ENCODE results near the gene CAMK2A.

CAMK2A gene

DNA sequence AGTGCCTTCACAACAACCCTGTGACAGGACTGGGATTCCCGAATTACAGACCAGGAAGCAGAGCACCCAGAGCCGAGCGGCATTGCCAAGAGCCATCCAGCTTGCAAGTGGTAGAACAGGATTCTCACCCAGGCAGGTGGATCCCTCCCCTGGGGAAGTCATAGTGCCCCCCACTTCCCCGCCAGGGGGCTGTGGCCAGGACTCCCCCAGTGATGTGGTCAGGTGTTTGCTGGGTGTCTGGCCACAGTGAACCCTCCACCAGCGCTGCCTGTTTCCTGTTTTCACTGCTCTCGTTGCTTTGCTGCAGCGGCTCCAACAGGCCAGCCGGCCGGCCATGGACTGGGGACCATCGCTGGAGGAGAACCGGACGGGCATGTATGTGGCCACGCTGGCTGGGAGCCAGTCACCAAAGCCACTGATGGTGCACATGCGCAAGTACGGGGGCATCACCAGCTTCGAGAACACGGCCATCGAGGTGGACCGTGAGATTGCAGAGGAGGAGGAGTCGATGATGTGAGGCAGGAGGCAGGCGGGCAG is 80.4 kb downstream of the CAMK2A start:
- TF ChIP-seq, protein P1, sequence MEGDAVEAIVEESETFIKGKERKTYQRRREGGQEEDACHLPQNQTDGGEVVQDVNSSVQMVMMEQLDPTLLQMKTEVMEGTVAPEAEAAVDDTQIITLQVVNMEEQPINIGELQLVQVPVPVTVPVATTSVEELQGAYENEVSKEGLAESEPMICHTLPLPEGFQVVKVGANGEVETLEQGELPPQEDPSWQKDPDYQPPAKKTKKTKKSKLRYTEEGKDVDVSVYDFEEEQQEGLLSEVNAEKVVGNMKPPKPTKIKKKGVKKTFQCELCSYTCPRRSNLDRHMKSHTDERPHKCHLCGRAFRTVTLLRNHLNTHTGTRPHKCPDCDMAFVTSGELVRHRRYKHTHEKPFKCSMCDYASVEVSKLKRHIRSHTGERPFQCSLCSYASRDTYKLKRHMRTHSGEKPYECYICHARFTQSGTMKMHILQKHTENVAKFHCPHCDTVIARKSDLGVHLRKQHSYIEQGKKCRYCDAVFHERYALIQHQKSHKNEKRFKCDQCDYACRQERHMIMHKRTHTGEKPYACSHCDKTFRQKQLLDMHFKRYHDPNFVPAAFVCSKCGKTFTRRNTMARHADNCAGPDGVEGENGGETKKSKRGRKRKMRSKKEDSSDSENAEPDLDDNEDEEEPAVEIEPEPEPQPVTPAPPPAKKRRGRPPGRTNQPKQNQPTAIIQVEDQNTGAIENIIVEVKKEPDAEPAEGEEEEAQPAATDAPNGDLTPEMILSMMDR (IDR thresholded peaks at IDR 0.05; ENCODE audit: extremely low read depth, missing control alignments), result no peak
- DNase-seq (ENCODE audit: low spot score), result no peak

DNA sequence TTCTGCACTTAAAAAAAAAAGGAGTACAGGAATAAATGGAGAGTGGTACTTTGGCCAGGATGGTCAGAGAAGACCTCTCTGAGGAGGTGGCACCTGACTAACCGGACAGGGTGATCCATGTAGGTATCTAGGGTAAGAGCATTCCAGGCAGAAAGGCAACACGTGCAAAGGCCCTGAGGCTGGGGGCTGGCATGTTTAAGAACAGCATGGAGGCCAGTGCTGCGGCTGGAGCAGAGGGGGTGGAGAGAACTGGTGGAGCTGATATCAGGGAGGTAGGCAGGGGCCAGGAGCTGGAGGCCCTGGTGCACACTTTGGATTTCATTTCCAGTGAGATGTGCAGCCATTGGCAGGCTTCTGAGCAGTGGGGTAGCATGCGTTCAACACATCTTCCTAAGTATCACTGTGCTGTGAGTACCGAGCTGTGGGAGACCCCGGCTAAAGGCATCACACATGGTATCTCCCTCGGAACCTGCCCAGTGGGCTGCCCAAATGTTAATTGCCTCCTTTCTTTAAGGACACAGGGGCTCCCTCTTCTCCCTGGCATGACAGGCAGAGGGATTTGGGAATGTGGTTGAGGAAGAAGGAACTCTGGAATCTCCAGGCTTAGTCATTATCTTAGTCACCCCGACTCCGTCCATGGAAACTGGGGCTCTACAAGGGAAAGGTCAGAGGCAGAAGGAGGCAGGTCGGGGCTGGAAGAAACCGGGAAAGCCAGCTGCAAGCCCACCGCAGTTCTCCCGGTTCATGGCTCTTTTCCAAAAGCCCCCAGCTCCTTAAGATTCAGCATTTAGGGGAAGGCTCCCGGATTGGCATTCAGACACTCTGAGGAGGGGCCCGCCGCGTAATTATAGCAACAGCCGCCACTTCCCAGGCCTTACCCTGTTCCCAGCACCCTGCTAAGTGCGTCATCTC is 81.1 kb downstream of the CAMK2A start:
- DNase-seq (ENCODE audit: low spot score), result no peak
- TF ChIP-seq, protein P1 (IDR thresholded peaks at IDR 0.05; ENCODE audit: extremely low read depth, missing control alignments), result no peak

DNA sequence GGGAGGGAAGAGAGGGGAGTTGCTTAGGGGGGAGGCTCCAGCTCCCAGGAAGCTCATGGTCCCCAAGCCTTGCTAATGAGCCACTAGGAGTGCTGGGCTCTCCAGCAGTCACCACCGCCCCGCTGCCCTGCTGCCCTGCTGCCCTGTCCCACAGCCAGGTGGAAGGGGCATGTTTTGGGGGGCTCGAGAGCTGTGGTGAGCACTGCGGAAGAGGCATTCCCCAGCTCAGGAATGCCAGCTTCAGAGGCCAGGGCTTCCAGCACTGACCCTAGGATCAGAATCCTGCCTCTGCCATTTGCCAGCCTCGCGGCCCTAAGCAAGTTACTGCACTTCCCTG is 82.8 kb downstream of the CAMK2A start:
- TF ChIP-seq, protein P1 (IDR thresholded peaks at IDR 0.05; ENCODE audit: extremely low read depth, missing control alignments), result no peak
- no peak for DNase-seq (ENCODE audit: low spot score)

DNA sequence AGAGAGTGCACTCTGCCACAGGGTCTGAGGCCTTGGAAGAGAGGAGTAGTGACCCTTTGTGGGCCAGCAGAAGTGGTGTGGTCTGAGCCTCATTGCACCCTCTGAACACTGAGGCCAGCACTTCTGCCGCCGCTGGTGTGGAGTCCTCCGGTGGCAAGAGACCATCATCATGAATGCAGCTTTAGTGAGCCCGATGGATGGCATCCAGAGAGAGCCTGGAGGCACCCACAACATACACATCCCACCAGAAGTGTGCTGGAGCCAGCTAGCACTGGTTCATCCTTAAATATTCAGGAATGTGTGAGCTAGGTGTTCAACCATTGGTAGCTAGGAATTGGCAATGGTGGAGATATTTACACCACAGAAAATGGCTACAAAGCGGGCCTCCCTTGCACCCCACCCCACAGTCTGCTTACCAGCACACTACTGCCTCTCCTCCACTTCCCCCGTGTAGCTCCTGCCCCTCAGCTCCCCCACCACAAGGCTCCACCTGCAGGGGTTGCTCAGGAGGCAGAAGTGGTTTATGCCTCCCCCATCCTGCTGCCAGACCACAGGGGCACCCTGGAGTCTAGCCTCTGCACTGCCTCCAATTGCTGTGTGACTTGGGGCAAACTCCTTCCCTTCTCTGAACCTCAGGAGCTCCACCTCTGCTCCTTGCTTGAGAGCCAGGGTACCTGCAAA is 83.3 kb downstream of the CAMK2A start:
- TF ChIP-seq, protein P1 (IDR thresholded peaks at IDR 0.05; ENCODE audit: extremely low read depth, missing control alignments), result no peak
- no peak for DNase-seq (ENCODE audit: low spot score)

DNA sequence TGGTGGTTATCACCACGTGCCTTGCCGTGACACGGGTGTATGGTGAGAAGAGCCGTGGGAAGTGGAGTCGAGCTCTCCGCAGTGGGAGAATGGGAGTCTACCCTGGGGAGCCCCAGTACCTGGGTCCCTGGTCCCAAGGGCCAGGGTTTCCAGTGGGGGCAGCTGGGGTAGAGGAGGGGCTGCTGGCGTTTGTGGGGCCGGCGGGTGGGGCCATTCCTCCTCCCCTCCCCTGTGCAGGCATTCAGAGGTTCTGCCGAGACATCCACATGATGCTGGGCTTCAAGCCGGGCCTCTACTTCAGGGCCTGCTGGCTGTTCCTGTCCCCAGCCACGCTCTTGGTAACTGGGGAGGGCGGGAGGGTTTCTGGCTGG is 85.0 kb downstream of the CAMK2A start:
- no peak for DNase-seq (ENCODE audit: low spot score)
- TF ChIP-seq, protein P1 (IDR thresholded peaks at IDR 0.05; ENCODE audit: extremely low read depth, missing control alignments), result no peak

DNA sequence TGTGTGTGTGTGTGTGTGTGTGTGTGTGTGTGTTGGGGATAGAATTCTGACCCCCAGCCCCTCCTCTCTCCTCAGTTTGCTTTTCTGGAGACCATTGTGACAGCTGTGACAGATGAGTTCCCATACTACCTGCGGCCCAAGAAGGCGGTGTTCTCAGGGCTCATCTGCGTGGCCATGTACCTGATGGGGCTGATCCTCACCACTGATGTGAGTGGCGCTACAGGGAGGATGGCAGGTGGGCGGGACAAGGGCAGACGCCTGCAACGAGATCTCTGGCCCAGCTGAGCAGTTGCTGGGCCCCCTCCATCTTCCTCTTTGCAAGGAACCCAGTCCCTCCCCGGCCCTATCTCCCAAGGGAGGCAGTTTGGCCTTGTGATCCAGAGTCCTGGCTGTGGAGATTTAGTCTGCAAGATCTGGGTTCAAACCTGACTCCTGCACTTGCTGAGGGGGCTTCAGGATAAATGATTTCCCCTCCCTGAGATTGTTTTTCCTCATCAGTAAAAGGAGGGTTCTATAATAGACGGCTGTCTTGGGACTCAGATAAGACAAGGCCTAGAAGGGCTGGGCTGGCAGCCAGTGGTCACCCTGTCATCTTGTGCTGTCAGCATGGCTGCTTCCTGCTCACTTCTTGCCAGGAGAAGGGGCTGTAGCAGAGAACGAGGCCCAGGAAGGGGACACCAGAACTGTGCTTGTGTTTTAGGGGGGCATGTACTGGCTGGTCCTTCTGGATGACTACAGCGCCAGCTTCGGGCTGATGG is 85.6 kb downstream of the CAMK2A start:
- TF ChIP-seq, protein P1 (IDR thresholded peaks at IDR 0.05; ENCODE audit: extremely low read depth, missing control alignments), result no peak
- DNase-seq (ENCODE audit: low spot score), result no peak

Measured in GM20000 (cell line).